ENCODE data around the gene MPZL1.
"Not testable (repeated sequence)": the region's sequence is repeated elsewhere in the genome, so short reads cannot be mapped to it uniquely, and the experiment has no call there.

Gene MPZL1

DNA sequence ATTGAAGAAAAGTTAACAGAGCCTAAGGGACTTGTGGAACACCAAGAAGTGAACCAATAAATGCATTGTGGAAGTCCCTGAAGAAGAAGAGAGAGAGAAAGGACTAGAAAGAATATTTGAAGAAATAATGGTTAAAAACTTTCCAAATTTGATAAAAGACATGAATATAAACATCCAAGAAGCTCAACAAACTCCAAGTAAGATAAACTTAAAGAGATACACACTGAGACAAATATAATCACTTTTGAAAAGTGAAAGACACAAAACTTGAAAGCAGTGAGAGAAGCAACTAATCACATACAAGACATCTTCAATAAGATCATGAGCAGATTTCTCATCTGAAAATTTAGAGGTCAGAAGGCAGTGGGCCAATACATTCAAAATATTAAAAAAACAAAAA is 91.2 kb downstream of the MPZL1 start:
- no peak for DNase-seq (ENCODE audit: low read depth)

DNA sequence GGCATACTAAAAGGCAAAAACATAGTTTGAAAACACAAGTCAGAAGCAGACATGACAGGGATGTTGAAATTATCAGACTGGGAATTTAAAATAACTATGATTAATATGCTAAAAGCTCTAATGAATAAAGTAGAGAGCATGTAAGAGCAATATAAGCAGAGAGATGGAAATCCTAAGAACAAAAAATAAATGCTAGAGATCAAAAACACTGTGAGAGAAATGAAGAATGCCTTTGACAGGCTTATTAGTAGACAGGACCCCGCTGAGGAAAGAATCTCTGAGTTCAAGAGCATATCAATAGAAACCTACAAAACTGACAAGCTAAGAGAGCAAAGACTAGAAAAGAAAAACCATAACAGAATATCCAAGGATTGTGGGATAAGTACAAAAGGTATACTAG is 93.9 kb downstream of the MPZL1 start:
- DNase-seq (ENCODE audit: low read depth), result no peak

DNA sequence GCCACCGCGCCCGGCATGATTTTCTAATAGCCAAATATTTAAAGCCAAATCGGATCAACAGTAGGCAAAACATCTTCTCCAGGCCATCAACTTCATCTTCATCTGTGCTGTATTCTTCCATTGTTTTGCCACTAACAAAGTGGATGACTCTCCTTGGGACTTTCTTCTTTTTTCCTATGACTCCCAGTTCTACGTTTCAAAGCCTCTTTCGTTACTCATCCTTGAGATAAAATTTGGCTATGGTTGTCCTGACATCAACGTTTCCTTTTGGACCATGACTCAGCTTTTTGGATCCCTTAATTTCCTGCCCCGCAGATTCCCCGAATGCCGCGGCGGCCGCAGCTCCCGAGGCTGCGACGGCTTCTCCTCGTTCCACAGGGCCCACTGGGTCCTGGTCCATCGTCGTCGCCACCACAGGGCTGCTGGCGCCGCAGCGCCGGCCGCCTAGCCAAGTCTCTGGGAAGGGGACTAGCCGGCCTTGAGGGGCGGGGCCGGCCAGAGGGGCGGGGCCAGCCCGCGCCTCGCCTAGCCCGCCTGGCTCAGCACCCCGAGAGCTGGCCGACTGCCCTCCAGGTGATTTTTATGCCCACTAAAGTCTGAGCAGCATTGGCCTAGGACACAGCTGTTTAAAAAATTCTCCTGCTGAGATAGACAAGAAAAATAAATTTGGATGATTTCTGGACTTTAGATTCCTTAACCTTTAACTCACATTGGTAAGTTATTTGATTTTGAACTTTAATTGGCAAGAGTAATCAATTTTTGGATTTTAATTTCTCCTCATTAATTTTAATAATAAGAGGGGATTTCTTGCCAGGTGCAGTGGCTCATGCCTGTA is 98.3 kb downstream of the MPZL1 start:
- DNase-seq (ENCODE audit: low read depth), result no peak

DNA sequence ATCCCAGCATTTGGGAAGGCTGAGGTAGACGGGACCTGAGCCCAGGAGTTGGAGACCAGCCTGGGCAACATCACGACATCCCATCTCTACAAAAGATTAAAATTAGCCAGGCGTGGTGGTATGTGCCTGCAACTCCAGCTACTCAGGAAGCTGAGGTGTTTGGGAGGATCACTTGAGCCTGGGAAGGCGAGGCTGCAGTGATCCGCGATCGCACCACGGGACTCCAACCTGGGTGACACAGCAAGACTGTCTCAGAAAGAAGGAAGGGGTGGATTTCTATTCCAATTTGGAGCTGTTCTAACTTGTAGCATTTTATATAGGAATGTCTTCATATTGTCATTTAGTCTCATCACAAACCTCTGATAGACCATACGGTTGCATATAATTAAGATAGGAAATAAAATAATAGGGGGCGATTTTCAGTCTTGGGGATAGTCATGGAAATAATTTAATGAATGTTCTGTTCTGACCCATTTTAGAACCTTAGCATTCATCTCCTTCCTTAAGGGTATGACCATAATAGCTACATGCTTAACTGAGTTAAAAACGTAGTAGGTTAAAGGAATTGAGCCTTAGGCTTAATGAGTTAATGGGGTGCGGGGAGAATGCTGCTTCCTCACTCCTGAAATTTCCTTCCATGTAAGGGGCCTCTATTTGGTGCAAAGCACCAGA is 99.0 kb downstream of the MPZL1 start:
- DNase-seq (ENCODE audit: low read depth), result no peak

DNA sequence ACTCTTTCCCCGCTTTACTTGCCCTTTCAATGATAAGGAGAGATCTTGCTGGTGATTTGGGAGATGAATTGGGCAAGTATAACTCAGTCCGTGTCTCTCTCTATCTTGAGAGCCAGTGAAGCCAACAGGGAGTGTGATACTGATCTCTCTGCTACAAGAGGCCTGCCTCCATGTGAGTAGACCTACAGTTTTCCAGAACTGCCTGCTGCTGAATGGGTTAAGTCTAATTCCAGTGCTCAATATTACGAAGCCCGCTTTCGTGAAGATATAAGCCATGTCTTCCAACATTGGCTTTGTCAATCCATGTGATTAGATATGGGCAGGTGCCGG is 99.5 kb downstream of the MPZL1 start:
- no peak for DNase-seq (ENCODE audit: low read depth)

DNA sequence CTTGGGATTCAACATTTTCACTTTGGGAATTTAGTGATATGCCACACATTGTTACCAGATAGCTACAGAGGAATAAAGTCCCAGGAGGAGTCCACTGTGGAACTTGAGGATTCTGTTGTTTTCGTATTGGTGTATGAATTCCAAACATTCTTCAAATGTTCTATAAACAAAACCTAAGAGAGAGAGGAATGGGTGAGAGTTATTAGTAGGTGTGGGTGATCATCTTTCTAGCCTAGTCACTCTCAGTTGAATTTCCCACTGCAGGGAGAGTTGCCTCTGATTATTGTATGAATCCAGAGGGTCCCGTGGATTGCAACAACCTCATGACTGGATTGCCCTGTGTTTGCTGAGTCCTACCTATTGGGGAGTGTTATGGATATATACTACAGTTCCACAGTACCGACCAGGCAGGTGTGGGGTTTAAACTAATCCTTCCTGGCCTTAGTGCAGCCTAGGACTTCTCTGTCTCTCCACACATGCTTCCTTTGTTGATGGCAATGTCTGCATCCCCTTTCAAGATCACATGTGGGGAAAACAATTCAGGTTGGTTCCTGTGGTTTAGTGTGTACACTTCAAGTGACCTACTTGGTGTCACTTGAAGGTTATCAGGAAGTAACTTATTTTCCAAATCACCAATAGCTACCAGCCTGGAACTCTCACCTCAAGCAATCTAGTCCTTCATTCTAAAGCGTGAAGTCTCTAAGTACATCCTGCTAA is 100.3 kb downstream of the MPZL1 start:
- DNase-seq (ENCODE audit: low read depth), result no peak

DNA sequence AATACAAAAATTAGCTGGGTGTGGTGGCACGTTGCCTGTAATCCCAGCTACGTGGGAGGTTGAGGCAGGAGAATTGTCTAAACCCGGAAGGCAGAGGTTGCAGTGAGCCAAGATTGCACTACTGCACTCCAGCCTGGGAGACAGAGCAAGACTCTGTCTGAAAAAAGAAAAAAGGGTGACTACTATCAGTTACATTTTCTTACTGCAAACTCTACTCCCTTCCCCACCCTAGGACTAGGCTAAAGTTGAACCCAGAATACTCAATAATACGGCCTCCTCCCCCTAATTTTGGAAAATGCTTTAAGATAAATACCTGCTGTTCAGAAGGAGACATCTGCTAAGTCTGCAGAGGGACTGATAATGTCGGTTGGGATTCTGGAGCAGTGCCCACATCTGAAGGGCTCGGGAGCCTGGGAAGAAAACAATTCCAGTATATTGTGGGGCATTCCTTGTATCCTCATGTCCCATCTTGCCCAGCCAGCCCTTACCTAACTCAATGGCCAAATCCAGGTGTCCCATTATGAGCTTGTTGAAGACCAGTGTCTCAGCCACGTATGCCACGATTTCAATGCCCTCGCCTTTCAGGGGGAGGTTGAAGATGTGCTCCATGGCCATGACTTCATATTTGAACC is 102.5 kb downstream of the MPZL1 start:
- DNase-seq (ENCODE audit: low read depth), result no peak

DNA sequence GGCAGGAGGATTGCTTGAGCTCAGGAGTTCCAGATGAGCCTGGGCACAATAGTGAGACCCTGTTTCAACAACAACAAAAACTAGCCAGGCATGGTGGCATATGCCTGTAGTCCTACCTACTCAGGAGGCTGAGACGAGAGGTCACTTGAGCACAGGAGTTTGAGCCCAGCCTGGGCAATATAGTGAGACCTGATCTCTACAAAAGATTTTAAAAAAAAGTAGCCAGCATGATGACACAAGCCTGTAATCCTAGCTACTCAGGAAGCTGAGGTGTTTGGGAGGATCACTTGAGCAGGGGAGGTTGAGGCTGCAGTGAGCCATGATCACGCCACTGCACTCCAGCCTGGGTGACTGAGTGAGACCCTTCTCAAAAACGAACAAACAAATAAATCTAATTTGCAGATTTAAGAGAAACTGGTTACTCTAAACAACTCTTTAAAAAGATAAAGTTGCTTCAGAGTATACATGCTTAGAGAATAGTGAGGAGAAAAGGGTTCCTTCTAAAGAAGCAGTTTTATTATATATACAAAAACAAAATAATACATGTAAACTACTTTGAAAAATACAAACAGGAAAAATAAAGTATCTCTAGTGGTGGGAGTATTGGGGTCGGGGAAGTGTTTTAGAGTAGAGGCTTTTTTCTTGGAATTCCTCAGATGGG is 103.8 kb downstream of the MPZL1 start:
- DNase-seq (ENCODE audit: low read depth), result no peak

DNA sequence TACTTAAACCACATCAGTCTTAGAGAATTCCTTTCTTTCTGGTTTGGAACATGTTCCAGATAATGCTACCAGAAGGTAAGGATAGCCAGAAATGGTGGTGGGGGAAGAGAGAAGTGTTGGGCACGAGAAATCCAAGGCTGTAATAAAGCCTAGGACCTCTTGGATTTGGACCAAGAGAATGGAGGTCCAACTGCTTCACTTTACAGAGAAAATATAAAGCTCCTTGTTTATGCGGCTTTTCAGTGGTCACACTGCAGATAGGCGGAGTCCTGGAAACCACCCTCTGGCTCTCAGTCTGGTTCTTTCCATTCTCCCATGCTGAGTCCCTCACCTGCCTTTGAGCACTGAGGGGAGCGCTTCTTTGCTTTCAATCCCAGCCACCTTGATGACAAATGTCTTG is 104.3 kb downstream of the MPZL1 start:
- DNase-seq (ENCODE audit: low read depth), result no peak

DNA sequence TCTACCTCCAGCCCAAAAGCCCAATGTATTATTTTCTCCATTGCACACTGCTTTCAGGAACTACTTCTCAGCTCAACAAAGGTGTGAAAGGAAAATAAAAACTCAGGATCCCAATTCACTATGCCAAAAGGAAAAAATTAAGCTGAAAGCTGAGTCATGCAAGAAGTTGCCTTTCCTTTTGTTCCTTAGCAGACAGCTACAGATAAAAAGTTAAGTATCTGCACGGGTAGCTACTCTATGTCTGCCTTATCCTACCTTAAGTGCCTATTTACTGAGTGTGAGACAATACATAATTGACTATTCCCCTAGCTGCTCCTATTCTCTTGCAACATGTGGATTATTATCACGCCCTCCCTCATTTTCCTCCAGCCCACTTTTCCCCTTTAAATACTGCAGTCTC is 108.1 kb downstream of the MPZL1 start:
- DNase-seq (ENCODE audit: low read depth), result no peak

DNA sequence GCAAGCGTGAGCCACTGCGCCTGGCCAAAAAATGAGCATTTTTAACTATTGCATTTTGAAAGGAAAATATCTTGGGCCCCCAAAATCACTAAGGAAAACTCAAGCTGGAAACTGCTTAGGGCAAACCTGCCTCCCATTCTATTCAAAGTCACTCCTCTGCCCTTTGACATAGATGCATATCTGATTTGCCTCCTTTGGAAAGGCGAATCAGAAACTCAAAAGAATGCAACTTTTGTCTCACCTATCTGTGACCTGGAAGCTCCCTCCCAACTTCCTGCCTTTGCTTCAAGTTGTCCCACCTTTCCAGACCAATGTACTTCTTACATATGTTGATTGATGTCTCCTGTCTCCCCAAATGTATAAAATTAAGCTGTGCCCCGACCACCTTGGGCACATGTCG is 108.9 kb downstream of the MPZL1 start:
- not testable (repeated sequence) for DNase-seq (ENCODE audit: low read depth)

DNA sequence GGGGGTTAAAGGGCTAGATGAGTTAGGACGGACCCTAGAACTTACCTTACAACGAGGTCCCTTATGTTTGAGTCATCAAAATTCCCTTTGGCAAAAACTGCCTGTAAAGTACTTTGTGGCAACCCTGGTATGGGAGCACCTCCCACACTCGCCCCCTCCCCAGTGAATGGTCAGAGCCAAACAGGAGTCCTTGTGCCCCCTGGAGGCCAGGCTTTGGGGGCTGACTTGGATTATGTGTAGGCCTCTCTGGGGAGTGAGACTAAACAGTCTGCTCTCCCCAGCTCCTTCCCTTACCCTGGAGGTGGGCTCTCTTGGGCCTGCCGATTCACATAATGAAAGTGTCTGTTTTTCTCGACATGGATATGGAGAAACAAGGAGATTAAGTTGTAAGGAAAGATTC is 110.9 kb downstream of the MPZL1 start:
- no peak for DNase-seq (ENCODE audit: low read depth)

DNA sequence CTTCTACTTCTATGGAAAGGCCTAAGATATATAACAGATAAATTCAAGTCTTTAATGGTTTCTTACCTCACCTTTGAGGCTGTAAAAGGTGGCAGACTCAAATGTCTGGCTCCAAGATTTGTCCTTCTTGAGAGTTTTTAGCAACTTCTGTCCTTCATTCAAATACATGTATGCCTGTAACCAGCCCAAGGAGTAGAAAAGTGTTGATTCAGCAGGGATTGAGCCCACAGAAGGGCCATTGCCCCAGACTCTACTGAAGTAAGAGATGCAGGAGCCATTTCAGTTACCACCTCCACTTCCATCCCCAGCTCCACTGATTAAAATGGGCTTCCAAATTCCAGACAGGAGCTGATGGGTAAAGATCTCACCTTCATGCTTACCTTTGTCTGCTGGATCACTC is 112.1 kb downstream of the MPZL1 start:
- DNase-seq (ENCODE audit: low read depth), result no peak

DNA sequence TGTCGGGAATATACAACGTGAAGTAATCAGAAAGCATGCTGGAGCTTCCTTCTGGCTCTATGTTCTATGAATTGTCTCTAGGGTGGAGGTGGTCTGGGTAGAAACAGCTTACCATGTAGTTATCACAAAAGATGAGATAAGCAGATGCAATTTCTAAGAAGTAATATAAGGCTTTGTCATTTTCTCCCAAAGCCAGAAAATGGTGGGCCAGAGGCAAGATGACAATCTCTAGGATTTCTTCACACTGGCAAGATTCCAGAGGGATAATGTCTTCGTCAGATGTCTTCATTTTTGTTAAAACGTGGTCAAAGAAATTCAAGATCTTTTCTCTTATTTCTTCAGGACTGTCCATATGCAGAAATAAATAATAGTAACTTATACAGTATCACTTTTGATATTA is 114.4 kb downstream of the MPZL1 start:
- DNase-seq (ENCODE audit: low read depth), result no peak

DNA sequence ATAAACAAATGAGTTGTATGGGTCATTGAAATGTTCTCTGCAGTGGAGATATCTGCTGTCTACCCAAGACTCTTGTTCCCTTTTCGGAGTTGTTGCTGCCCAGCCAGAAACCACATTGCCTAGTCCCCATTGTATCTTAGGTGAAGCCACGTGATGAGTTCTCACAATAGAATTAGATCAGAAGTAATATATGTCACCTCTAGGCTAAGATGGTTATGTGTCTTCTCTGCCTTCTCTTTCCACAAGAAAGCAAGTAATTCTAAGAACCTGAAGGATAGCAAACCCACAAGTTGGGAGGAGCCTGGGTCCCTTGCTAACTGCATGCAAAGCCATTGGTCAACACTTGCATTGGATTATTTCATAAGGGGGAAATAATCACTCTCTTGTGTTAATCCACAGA is 115.5 kb downstream of the MPZL1 start:
- DNase-seq (ENCODE audit: low read depth), result no peak

DNA sequence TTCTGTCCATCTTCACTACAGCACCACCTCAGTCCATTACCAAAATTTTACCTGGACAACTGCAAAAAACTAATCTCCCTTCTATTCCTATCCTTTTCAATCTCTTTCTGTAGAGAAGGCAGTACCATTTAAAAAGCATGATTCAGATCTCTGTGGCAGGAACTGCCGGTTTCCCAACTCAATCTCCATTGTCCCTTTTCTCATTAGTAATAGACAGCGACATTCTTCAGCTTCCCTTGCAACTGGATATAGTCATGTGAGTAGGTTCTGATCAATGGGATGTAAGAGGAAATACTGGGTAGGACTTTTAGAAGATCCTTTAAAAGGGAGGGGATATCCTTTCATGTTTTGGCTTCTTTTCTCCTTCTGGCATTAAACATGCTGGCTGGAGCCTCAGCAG is 117.2 kb downstream of the MPZL1 start:
- DNase-seq (ENCODE audit: low read depth), result no peak
